Suprapubic skin (tissue), 4 donors: ENCODE data around the gene CLCF1. TPM values are rescaled to one million over a fixed set of nuclear protein-coding genes. Genes with fewer than 3 reads are reported as not detected.

Source experiments
- DNase-seq, 2 donors: peaks; one replicate each; pipeline ENCODE4 v3.0.0-alpha.2; 2019; ENCODE audit warnings: low spot score in 2 of 2
- H3K27ac ChIP-seq: fragments of 200-600 bp; sonication (generic); one replicate; pipeline ENCODE4 v1.5.1; 2019
- H3K27me3 ChIP-seq: fragments of 200-600 bp; sonication (generic); one replicate; pipeline ENCODE4 v1.5.1; 2019
- H3K36me3 ChIP-seq: fragments of 200-600 bp; sonication (generic); one replicate; pipeline ENCODE4 v1.5.1; 2019
- H3K4me1 ChIP-seq: fragments of 200-600 bp; sonication (generic); one replicate; pipeline ENCODE4 v1.5.1; 2019
- H3K4me3 ChIP-seq: fragments of 200-600 bp; sonication (generic); one replicate; pipeline ENCODE4 v1.5.1; 2019; ENCODE audit warnings: mild to moderate bottlenecking
- H3K9me3 ChIP-seq: fragments of 200-600 bp; sonication (generic); one replicate; pipeline ENCODE4 v1.5.1; 2019
- CTCF ChIP-seq, 2 donors: fragments of 200-600 bp in 1 of 2; fragments of 450-650 bp in 1 of 2; sonication (generic) in 1 of 2; IDR thresholded peaks; one replicate each; pipeline ENCODE4 v1.5.1; 2016 to 2019; ENCODE audit warnings: antibody characterized with exemption in 2 of 2, mild to moderate bottlenecking in 1 of 2, moderate library complexity in 1 of 2
- EP300 ChIP-seq: sonication (generic); formaldehyde crosslinking; IDR thresholded peaks from one replicate; pipeline ENCODE4 v1.6.1; 2017; ENCODE audit warnings: antibody characterized with exemption
- POLR2A ChIP-seq, 2 donors: fragments of 450-650 bp; IDR thresholded peaks; one replicate each; pipeline ENCODE4 v1.6.1; 2017; ENCODE audit warnings: antibody characterized with exemption in 2 of 2, mild to moderate bottlenecking in 2 of 2, moderate library complexity in 2 of 2
- POLR2AphosphoS5 ChIP-seq, 3 donors: sonication (generic); formaldehyde crosslinking; IDR thresholded peaks; one replicate each; pipeline ENCODE4 v1.6.1; 2017; ENCODE audit warnings: antibody characterized with exemption in 3 of 3
- WGBS: methylation state at CpG from one replicate; pipeline ENCODE4 v1.1.5; 2018; 5-methylcytosine and 5-hydroxymethylcytosine counted together
- total RNA-seq, 4 donors: library from RNA; depleted of rRNA; stranded (reverse); fragments of >200 nt; gene quantifications; one replicate each; pipeline ENCODE4 v1.1.0, GENCODE V29; 2016

The CLCF1 gene
- total RNA-seq, 4 donors from 2014 or later = 2.7 to 5.5 (median 4.0) TPM

DNA sequence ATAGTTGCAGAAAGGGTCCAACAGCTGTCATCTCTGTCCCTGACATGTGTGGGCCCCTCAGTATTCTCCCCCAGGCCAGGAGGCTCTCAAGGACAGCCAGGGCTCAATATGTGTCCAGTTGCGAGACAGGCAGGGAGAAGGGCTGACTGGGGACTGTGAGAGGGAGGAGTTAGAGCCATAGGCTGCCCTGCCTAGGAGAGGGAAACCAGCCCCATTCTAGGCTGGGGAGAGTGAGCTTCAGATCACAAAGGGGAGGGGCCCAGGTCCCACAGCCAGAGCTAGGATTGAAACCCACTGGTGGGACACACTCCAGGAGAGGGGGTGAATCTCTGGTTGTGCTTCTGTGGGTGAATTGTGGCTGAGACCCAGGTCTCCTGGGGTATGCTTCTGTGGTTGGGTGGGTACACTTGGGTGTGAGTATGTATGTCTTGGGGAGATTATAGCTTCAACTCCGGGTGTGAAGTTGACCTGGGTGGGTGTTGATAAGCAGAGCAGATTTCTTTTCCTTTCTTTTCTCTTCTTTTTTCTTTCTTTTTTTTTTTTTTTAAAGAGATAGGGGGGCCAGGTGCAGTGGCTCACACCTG, 40.0 kb upstream of the CLCF1 start:
- 80% methylated on average over 2 of the region's 2 CpGs for WGBS
- H3K27ac ChIP-seq = no peak overlapping the region
- TF ChIP-seq EP300 (no peak), POLR2AphosphoS5 (IDR thresholded peaks at IDR 0.05) (no peak), CTCF (IDR thresholded peaks at IDR 0.05) (no peak), POLR2A (IDR thresholded peaks at IDR 0.05) (no peak)
- H3K36me3 ChIP-seq = no peaks in the 10 kb centered on the region
- no peak overlapping the region for H3K4me3 ChIP-seq
- H3K4me1 ChIP-seq = peaks cover 52% of the 10 kb centered on the region
- no peak for DNase-seq
- H3K9me3 ChIP-seq = no peaks in the 10 kb centered on the region
- H3K27me3 ChIP-seq = peaks cover 42% of the 10 kb centered on the region

DNA sequence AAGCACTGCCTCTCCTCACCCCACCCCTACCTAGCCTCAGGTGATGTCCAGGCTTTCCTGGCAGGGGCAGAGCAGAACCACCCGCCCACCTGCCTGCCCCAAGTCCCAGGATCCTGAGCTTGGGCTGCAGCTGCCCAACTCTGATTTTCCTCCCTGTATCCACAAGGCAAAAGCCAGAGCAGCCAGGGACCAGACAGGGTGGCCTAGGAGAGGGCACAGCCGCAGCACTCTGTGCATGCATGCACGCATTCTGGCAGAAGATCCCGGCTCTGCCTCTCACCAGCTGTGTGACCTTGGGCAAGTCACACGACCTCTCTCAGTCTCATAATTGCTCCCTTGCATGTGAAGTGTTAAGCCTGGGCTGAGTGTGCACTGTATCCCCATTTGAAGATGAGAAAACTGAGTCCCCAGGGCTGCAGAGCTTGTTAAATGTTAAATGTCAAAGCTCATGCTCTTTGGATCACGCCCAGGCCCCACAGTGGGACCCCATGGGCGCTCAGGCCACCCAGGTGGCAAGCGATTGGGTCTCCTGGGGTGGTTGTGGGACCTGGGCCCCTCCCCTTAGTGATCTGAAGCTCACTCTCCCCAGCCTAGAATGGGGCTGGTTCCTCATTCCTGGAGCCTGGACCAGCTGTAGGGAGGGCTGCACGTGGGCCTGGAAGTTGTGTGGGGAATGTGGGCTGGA, 39.2 kb upstream of the CLCF1 start:
- H3K27me3 ChIP-seq = peaks cover 44% of the 10 kb centered on the region
- peaks cover 47% of the 10 kb centered on the region for H3K4me1 ChIP-seq
- no peak overlapping the region for H3K27ac ChIP-seq
- H3K4me3 ChIP-seq = no peak overlapping the region
- no peaks in the 10 kb centered on the region for H3K9me3 ChIP-seq
- no peaks in the 10 kb centered on the region for H3K36me3 ChIP-seq
- no peak for DNase-seq
- WGBS = 68% methylated on average over 7 of the region's 9 CpGs
- TF ChIP-seq POLR2A (IDR thresholded peaks at IDR 0.05) = no peak
- no peak for TF ChIP-seq EP300
- TF ChIP-seq CTCF (IDR thresholded peaks at IDR 0.05) = no peak
- no peak for TF ChIP-seq POLR2AphosphoS5 (IDR thresholded peaks at IDR 0.05)

DNA sequence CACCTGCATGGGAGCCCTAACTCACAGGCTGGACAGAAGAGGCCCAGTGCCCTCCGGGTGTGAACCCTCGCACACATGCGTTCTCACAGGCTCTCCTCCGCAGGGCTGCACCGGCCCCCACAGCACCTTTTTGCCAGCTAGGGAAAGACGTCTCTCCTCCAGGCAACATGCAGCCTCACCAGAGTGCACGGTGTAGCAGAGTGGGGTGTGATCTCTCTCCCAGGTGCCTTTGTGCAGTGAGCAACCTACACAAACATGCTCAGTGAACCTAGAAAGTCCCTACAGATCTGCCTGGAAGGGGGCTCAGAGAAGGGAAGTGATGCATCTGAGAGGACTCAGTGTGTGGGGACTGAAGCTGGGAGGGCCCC, 38.4 kb upstream of the CLCF1 start:
- WGBS = no CpG with 5 or more reads among the region's 7 CpGs
- Histone ChIP-seq H3K4me3 (no peak overlapping the region), H3K27me3 (peaks cover 47% of the 10 kb centered on the region), H3K27ac (no peak overlapping the region), H3K9me3 (no peaks in the 10 kb centered on the region), H3K4me1 (peaks cover 46% of the 10 kb centered on the region), H3K36me3 (no peaks in the 10 kb centered on the region)
- TF ChIP-seq POLR2A (IDR thresholded peaks at IDR 0.05) (no peak), CTCF (IDR thresholded peaks at IDR 0.05) (no peak), EP300 (no peak), POLR2AphosphoS5 (IDR thresholded peaks at IDR 0.05) (no peak)
- no peak for DNase-seq

DNA sequence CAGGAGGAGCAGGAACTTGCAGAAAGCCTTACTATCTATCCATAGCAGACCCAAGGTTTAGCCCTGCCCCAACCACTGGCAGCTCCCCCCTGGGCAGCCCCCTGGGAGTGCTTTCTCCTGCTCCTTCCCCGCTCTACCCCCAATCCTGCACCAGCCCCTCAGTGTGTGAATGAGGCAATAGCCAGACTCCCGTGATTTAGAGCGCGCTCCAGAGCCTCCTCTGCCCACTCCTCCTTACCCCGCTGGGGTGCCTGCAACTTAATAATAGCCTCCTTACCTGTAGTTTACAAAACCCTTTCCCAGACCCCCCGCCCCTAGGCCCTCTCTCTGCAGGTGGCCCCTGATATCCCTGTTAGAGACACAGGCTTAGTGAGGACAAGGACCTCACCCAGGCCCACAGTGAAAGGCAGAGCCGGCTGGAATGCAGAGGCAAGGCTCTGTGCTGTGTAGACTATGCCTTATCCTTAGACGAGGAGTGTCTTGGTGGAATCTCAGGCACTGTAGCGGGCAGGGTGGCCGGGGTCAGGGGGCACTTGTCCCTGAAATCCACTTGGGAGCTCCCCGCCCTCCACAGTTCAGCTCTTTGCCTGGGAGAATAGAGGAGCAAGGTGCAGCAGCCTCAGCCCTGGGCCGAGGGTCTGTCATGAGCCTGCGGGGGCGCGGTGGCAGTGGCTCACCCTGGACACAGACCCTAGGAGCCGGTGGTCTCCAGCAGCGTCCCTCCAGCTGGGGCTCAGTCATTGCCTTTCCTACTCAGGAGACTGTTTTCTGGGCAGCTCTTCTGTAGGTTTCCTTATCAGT, 37.8 kb upstream of the CLCF1 start:
- TF ChIP-seq CTCF (IDR thresholded peaks at IDR 0.05) (no peak), POLR2A (IDR thresholded peaks at IDR 0.05) (no peak), EP300 (no peak), POLR2AphosphoS5 (IDR thresholded peaks at IDR 0.05) (no peak)
- Histone ChIP-seq H3K4me1 (peaks cover 43% of the 10 kb centered on the region), H3K9me3 (no peaks in the 10 kb centered on the region), H3K4me3 (no peak overlapping the region), H3K36me3 (no peaks in the 10 kb centered on the region), H3K27ac (no peak overlapping the region), H3K27me3 (peaks cover 47% of the 10 kb centered on the region)
- WGBS = 85% methylated on average over 13 of the region's 17 CpGs
- no peak for DNase-seq

GRCh38 chr11:67410369-67410831, 37.0 kb upstream of the CLCF1 start:
- TF ChIP-seq CTCF (IDR thresholded peaks at IDR 0.05) (no peak), POLR2AphosphoS5 (IDR thresholded peaks at IDR 0.05) (no peak), EP300 (no peak), POLR2A (IDR thresholded peaks at IDR 0.05) (no peak)
- WGBS = 46% methylated on average over 9 of the region's 15 CpGs
- no peaks in the 10 kb centered on the region for H3K36me3 ChIP-seq
- no peak overlapping the region for H3K27ac ChIP-seq
- H3K27me3 ChIP-seq = peaks cover 47% of the 10 kb centered on the region
- H3K9me3 ChIP-seq = no peaks in the 10 kb centered on the region
- H3K4me3 ChIP-seq = no peak overlapping the region
- peaks cover 35% of the 10 kb centered on the region for H3K4me1 ChIP-seq
- DNase-seq = no peak
